ENCODE results near the gene ZBTB20. TPM values are rescaled to one million over a fixed set of nuclear protein-coding genes. Genes with fewer than 3 reads are reported as not detected.

Gene ZBTB20
- polyA plus RNA-seq, 3 donors = 1.3 to 3.2 (median 2.0) TPM

DNA sequence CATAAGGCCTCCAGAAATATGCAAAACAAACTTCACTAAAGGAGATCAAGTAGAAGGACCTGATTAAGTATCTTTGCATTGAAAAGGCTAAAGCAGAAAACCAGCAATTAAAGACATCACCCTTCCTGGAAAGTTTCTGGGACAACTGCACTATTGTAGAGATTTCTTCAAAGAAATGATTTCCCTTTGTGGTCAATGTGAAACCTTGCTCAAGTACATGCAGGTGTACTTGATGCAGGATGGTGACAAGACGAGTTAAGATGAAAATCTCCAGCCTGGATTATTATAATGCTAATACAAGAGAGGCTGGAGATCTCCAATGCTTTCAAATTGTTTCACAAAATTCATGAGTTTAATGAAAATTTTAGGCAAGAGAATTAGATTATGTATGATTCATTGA, 644.9 kb downstream of the ZBTB20 start:
- DNase-seq = no peak
- H3K27me3 ChIP-seq (ENCODE audit: control insufficient read depth in 2 of 2, insufficient read depth in 2 of 2, low read length in 2 of 2) = no peaks in the 10 kb centered on the region
- H3K4me1 ChIP-seq (ENCODE audit: control insufficient read depth in 1 of 2, insufficient read depth in 2 of 2, low read length in 2 of 2) = no peaks in the 10 kb centered on the region
- H3K9me3 Mint-ChIP-seq = peaks cover 0 to 1% (median 0%) of the 10 kb centered on the region in 7 donors
- H3K27ac ChIP-seq (ENCODE audit: low read depth in 1 of 2, low read length in 2 of 2) = no peak overlapping the region
- no peak overlapping the region for H3K4me3 Mint-ChIP-seq
- H3K9ac ChIP-seq (ENCODE audit: insufficient read depth, low read length, poor library complexity, severe bottlenecking) = no peak overlapping the region
- no peaks in the 10 kb centered on the region for H4K20me1 ChIP-seq (ENCODE audit: insufficient read depth, low read length)
- H3K79me2 ChIP-seq (ENCODE audit: insufficient read depth, low read length) = no peaks in the 10 kb centered on the region
- H3K36me3 ChIP-seq (replicated peaks in 1 of 2; ENCODE audit: control insufficient read depth in 1 of 2, insufficient read depth in 2 of 2, low read length in 2 of 2) = no peaks in the 10 kb centered on the region
- H2AFZ ChIP-seq (ENCODE audit: insufficient read depth, low read depth, low read length, poor library complexity, severe bottlenecking) = no peak overlapping the region
- WGBS (ENCODE audit: insufficient coverage) = no CpG with 5 or more reads among the region's 1 CpG
- TF ChIP-seq, protein P1, sequence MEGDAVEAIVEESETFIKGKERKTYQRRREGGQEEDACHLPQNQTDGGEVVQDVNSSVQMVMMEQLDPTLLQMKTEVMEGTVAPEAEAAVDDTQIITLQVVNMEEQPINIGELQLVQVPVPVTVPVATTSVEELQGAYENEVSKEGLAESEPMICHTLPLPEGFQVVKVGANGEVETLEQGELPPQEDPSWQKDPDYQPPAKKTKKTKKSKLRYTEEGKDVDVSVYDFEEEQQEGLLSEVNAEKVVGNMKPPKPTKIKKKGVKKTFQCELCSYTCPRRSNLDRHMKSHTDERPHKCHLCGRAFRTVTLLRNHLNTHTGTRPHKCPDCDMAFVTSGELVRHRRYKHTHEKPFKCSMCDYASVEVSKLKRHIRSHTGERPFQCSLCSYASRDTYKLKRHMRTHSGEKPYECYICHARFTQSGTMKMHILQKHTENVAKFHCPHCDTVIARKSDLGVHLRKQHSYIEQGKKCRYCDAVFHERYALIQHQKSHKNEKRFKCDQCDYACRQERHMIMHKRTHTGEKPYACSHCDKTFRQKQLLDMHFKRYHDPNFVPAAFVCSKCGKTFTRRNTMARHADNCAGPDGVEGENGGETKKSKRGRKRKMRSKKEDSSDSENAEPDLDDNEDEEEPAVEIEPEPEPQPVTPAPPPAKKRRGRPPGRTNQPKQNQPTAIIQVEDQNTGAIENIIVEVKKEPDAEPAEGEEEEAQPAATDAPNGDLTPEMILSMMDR (IDR thresholded peaks at IDR 0.05) = no peak
- H3K27ac Mint-ChIP-seq = no peak overlapping the region
- H3K36me3 Mint-ChIP-seq = no peaks in the 10 kb centered on the region
- no peak overlapping the region for H3K4me2 ChIP-seq (replicated peaks; ENCODE audit: extremely low read depth, low read length, poor library complexity, severe bottlenecking)
- H3K9me3 ChIP-seq (replicated peaks in 1 of 2; ENCODE audit: control insufficient read depth in 1 of 2, insufficient read depth in 1 of 2, low read length in 2 of 2) = no peaks in the 10 kb centered on the region
- intact Hi-C loops (cut with micrococcal nuclease) = no loop called here
- peaks cover 4% of the 10 kb centered on the region for H3K4me1 Mint-ChIP-seq
- H3K27me3 Mint-ChIP-seq (ENCODE audit: low read depth in 3 of 3) = peaks cover 0 to 4% (median 0%) of the 10 kb centered on the region in 3 donors
- no peak overlapping the region for H3K4me3 ChIP-seq (replicated peaks in 1 of 3; ENCODE audit: low read depth in 2 of 3, low read length in 3 of 3)

DNA sequence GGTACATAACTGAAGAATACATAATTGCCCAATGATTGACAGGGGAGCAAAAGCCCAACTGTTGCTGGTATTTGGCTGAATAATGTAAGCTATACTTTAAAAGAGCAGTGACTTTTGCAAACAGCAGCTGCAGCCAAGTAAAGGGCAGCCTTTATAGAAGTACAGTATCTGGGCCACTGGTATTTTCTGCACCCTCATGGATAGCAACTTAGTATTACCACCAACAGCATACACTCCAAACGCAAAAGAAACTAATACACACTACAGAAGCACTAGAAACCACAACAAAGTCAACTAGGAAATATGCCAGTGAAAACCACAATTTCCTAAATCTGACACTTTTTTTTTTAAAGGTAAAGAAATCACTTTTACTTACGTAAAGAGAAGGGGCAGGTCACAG, 647.1 kb downstream of the ZBTB20 start:
- H3K27me3 ChIP-seq (ENCODE audit: control insufficient read depth in 2 of 2, insufficient read depth in 2 of 2, low read length in 2 of 2) = no peaks in the 10 kb centered on the region
- Mint-ChIP-seq H3K27ac (no peak overlapping the region), H3K9me3 (peaks cover 0 to 1% (median 0%) of the 10 kb centered on the region in 7 donors), H3K27me3 (ENCODE audit: low read depth in 3 of 3) (peaks cover 0 to 4% (median 0%) of the 10 kb centered on the region in 3 donors), H3K4me3 (no peak overlapping the region), H3K4me1 (peaks cover 4% of the 10 kb centered on the region), H3K36me3 (no peaks in the 10 kb centered on the region)
- H3K4me3 ChIP-seq (replicated peaks in 1 of 3; ENCODE audit: low read depth in 2 of 3, low read length in 3 of 3) = no peak overlapping the region
- H3K27ac ChIP-seq (ENCODE audit: low read depth in 1 of 2, low read length in 2 of 2) = no peak overlapping the region
- no peaks in the 10 kb centered on the region for H3K36me3 ChIP-seq (replicated peaks in 1 of 2; ENCODE audit: control insufficient read depth in 1 of 2, insufficient read depth in 2 of 2, low read length in 2 of 2)
- H3K4me2 ChIP-seq (replicated peaks; ENCODE audit: extremely low read depth, low read length, poor library complexity, severe bottlenecking) = no peak overlapping the region
- no peak for DNase-seq
- intact Hi-C loops (cut with micrococcal nuclease) = no loop called here
- H3K79me2 ChIP-seq (ENCODE audit: insufficient read depth, low read length) = no peaks in the 10 kb centered on the region
- TF ChIP-seq, protein P1 (IDR thresholded peaks at IDR 0.05) = no peak
- WGBS (ENCODE audit: insufficient coverage) = 0% methylated on average over 1 of the region's 2 CpGs
- H3K9ac ChIP-seq (ENCODE audit: insufficient read depth, low read length, poor library complexity, severe bottlenecking) = no peak overlapping the region
- H3K4me1 ChIP-seq (ENCODE audit: control insufficient read depth in 1 of 2, insufficient read depth in 2 of 2, low read length in 2 of 2) = no peaks in the 10 kb centered on the region
- H3K9me3 ChIP-seq (replicated peaks in 1 of 2; ENCODE audit: control insufficient read depth in 1 of 2, insufficient read depth in 1 of 2, low read length in 2 of 2) = no peaks in the 10 kb centered on the region
- H2AFZ ChIP-seq (ENCODE audit: insufficient read depth, low read depth, low read length, poor library complexity, severe bottlenecking) = no peak overlapping the region
- H4K20me1 ChIP-seq (ENCODE audit: insufficient read depth, low read length) = no peaks in the 10 kb centered on the region

Measured in CD14-positive monocyte (primary cell).